SIG-M5 treated with dmso at 0.1 percent for 504 hours (cell line): Measurements from ENCODE around the gene C1QTNF7.

Source experiments
- DNase-seq: peaks from one replicate; lab custom pipeline; 2025; ENCODE audit not compliant: unreplicated experiment; lab: John Stamatoyannopoulos, UW

The C1QTNF7 gene

GRCh38 chr4:15413010-15413622 is 14.7 kb upstream of the C1QTNF7 start:
- no peak for DNase-seq

- DNase-seq: no peak
These were observed 14.2 kb upstream of the C1QTNF7 start for GRCh38 chr4:15413623-15414019.

GRCh38 chr4:15414551-15415091 is 13.2 kb upstream of the C1QTNF7 start:
- DNase-seq: peak; percentile 13

- no peak for DNase-seq
These were observed 11.2 kb upstream of the C1QTNF7 start for GRCh38 chr4:15416357-15417232.

- DNase-seq: no peak
These were observed 10.6 kb upstream of the C1QTNF7 start for GRCh38 chr4:15417233-15417660.

GRCh38 chr4:15418956-15419355 is 8.9 kb upstream of the C1QTNF7 start:
- no peak for DNase-seq

GRCh38 chr4:15420642-15421041 is 7.2 kb upstream of the C1QTNF7 start:
- no peak for DNase-seq

- DNase-seq: no peak
These were observed 4.5 kb upstream of the C1QTNF7 start for GRCh38 chr4:15423285-15423711.

- DNase-seq: no peak
These were observed 2.3 kb upstream of the C1QTNF7 start for GRCh38 chr4:15425520-15425919.

GRCh38 chr4:15427161-15427560 is 672 bp upstream of the C1QTNF7 start:
- no peak for DNase-seq

- no peak for DNase-seq
These were observed 778 bp downstream of the C1QTNF7 start for GRCh38 chr4:15428611-15429010.

GRCh38 chr4:15434091-15434490 is 6.3 kb downstream of the C1QTNF7 start:
- no peak for DNase-seq

- DNase-seq: no peak
These were observed 6.8 kb downstream of the C1QTNF7 start for GRCh38 chr4:15434676-15435075.

GRCh38 chr4:15436513-15436912 is 8.7 kb downstream of the C1QTNF7 start:
- no peak for DNase-seq

- no peak for DNase-seq
These were observed 11.2 kb downstream of the C1QTNF7 start for GRCh38 chr4:15438939-15439524.

- DNase-seq: no peak
These were observed 15.7 kb downstream of the C1QTNF7 start for GRCh38 chr4:15443371-15444160.

- DNase-seq: no peak
These were observed 16.4 kb downstream of the C1QTNF7 start for GRCh38 chr4:15444276-15444675.

- DNase-seq: no peak
These were observed 17.2 kb downstream of the C1QTNF7 start for GRCh38 chr4:15444879-15445547.

- DNase-seq: peak; percentile 50
These were observed 23.5 kb downstream of the C1QTNF7 start for GRCh38 chr4:15451181-15451865.
